ENCODE measurements around the gene SEC14L1.

SEC14L1 gene

DNA sequence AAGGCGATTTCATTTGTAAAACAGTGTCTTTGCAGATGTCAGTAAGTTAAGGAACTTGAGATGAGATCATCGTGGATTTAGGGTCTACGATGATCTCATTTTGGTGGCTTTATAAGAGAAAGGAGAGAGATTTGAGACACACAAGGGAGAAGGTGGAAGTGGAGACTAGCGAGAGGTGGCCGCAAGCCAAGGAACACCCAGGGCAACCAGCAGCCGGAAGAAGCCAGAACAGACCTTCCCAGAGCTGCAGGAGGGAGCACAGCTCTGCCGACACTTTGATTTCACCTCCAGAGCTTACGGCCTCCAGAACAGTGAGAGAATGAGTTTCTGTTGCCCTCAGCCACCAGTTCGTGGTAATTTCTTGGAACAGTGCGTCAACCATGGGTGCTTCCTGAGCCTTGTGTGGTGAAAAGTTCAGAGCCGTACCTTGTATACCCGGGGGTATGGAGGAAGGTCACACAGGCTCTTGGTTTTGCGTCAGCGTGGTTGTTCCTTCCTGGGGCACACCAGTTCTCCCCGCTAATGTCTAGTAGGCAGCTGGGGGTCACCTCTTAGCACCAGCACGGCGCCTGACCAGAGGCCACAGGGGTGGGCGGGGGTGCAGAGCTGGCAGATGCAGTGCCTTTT is 12.9 kb upstream of the SEC14L1 start:
- Histone ChIP-seq H3K4me1 (ENCODE audit: insufficient read depth, low read length) (peaks cover 22% of the 10 kb centered on the region), H2AFZ (ENCODE audit: low read depth, low read length) (peak overlapping the region; percentile 88), H3K9ac (ENCODE audit: low read depth, low read length) (peak overlapping the region; percentile 43)

DNA sequence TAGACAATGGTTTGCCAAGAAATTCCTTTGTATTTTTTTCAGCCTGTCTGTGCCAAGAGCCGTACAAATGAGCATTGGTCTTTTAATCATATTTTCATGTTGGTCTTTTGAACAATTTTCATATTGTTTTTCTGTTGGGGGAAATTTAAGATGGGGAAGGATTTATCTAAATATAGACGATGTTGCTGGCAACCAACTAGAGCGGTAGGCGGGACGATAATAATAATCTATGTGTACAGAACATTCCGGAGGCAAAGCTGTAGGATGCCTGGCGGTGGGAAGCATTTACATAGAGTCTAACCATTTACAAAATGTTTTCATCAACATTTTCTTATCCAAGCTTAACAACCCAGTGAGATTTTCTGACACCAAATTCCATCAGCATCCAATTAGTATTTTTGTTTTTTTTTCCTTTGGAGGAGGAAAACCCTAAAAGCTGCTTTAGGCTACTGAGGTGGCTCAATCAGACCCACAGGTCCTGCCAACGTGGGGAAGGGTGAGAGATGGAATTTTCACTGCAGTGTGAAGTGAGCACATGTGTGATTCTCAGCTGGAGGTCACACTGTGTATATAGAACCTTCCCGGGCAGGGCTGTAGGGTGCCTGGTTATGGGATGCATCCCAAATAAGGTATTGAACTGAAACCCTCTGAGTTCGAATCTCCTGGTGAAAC is 11.7 kb upstream of the SEC14L1 start:
- ATAC-seq (ENCODE audit: insufficient read depth, low read depth) = no peak
- H3K36me3 ChIP-seq (ENCODE audit: insufficient read depth, low read length) = no peaks in the 10 kb centered on the region
- no peaks in the 10 kb centered on the region for H3K27me3 ChIP-seq (ENCODE audit: insufficient read depth, low read length, poor library complexity)
- H3K4me3 ChIP-seq (ENCODE audit: low read depth in 1 of 2, low read length in 2 of 2) = no peak overlapping the region
- DNase-seq = no peak
- no peak overlapping the region; the same call in 1 of the 2 replicates for H3K9ac ChIP-seq (ENCODE audit: low read depth, low read length)
- H3K79me2 ChIP-seq (ENCODE audit: insufficient read depth, low read length) = no peaks in the 10 kb centered on the region
- 0 out of 2 replicates have a peak overlapping the region, but pooled peaks have one; percentile 61 for H3K4me2 ChIP-seq (ENCODE audit: insufficient read depth, low read length)
- peaks cover 22% of the 10 kb centered on the region for H3K4me1 ChIP-seq (ENCODE audit: insufficient read depth, low read length)
- no peaks in the 10 kb centered on the region for H3K9me3 ChIP-seq (ENCODE audit: insufficient read depth, low read length, severe bottlenecking)
- no peak for TF ChIP-seq EZH2 (IDR thresholded peaks at IDR 0.05; ENCODE audit: borderline replicate concordance, low read depth, low read length, severe bottlenecking)
- H4K20me1 ChIP-seq (ENCODE audit: insufficient read depth, low read length) = no peaks in the 10 kb centered on the region
- no peak overlapping the region for H2AFZ ChIP-seq (ENCODE audit: low read depth, low read length)
- H3K27ac ChIP-seq (ENCODE audit: low read length) = no peak overlapping the region

More for the DNA sequence above, 12.9 kb upstream of the SEC14L1 start:
- Histone ChIP-seq H3K9me3 (ENCODE audit: insufficient read depth, low read length, severe bottlenecking) (no peaks in the 10 kb centered on the region), H3K36me3 (ENCODE audit: insufficient read depth, low read length) (no peaks in the 10 kb centered on the region), H3K79me2 (ENCODE audit: insufficient read depth, low read length) (no peaks in the 10 kb centered on the region), H3K4me3 (ENCODE audit: low read depth in 1 of 2, low read length in 2 of 2) (peak overlapping the region in 1 of 2 experiments; percentile 49; a peak in 2 of 4 replicates), H4K20me1 (ENCODE audit: insufficient read depth, low read length) (no peaks in the 10 kb centered on the region), H3K4me2 (ENCODE audit: insufficient read depth, low read length) (peak overlapping the region; percentile 61), H3K27me3 (ENCODE audit: insufficient read depth, low read length, poor library complexity) (no peaks in the 10 kb centered on the region), H3K27ac (ENCODE audit: low read length) (peak overlapping the region; percentile 77)
- TF ChIP-seq EZH2 (IDR thresholded peaks at IDR 0.05; ENCODE audit: borderline replicate concordance, low read depth, low read length, severe bottlenecking) = no peak
- TF ChIP-seq, protein P1, sequence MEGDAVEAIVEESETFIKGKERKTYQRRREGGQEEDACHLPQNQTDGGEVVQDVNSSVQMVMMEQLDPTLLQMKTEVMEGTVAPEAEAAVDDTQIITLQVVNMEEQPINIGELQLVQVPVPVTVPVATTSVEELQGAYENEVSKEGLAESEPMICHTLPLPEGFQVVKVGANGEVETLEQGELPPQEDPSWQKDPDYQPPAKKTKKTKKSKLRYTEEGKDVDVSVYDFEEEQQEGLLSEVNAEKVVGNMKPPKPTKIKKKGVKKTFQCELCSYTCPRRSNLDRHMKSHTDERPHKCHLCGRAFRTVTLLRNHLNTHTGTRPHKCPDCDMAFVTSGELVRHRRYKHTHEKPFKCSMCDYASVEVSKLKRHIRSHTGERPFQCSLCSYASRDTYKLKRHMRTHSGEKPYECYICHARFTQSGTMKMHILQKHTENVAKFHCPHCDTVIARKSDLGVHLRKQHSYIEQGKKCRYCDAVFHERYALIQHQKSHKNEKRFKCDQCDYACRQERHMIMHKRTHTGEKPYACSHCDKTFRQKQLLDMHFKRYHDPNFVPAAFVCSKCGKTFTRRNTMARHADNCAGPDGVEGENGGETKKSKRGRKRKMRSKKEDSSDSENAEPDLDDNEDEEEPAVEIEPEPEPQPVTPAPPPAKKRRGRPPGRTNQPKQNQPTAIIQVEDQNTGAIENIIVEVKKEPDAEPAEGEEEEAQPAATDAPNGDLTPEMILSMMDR (IDR thresholded peaks at IDR 0.05; ENCODE audit: borderline replicate concordance, extremely low read depth, low read length, poor library complexity, severe bottlenecking) = no peak
- ATAC-seq (ENCODE audit: insufficient read depth, low read depth) (peak; percentile 94), DNase-seq (peak; percentile 81)

DNA sequence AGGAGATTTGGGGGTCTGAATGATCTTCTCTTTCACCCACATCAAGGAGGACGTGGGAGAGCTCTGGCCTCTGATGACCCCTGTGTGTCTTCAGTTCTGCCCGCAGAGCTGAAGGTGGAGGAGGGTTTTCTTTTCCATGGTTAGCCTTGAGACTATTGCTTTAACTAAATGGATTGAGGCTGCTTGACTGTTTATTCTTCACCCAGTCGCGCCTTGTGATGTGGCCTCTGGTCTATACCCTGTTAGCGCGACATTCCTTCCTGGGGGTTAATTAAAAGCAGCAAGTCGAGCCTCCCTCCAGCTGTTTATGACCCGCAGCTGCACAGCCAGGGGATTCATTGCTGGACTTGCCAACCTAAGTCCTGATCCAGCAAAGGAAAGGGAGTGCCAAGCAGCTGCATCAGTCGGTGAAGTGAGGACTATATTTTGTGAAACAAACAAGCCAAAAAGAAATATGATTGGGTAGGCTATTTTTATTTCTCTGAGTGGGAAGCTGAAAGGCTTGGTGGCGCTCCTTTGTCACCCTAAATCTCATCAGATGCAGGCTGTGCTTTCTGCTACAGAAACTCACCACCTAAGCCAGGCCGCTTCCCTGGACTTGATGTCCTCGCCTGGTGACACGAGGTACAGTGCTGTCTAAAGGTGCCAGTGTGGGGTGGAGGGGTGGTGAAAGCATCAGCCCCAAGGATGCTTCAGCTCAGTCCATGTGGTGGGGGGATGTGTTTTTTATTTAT is 11.0 kb upstream of the SEC14L1 start:
- ATAC-seq (ENCODE audit: insufficient read depth, low read depth) (no peak), DNase-seq (no peak)
- Histone ChIP-seq H3K36me3 (ENCODE audit: insufficient read depth, low read length) (no peaks in the 10 kb centered on the region), H3K9ac (ENCODE audit: low read depth, low read length) (no peak overlapping the region), H3K79me2 (ENCODE audit: insufficient read depth, low read length) (no peaks in the 10 kb centered on the region), H3K4me3 (ENCODE audit: low read depth in 1 of 2, low read length in 2 of 2) (no peak overlapping the region), H3K4me1 (ENCODE audit: insufficient read depth, low read length) (peaks cover 22% of the 10 kb centered on the region), H3K4me2 (ENCODE audit: insufficient read depth, low read length) (no peak overlapping the region), H2AFZ (ENCODE audit: low read depth, low read length) (no peak overlapping the region), H3K27ac (ENCODE audit: low read length) (no peak overlapping the region), H3K9me3 (ENCODE audit: insufficient read depth, low read length, severe bottlenecking) (no peaks in the 10 kb centered on the region), H4K20me1 (ENCODE audit: insufficient read depth, low read length) (no peaks in the 10 kb centered on the region), H3K27me3 (ENCODE audit: insufficient read depth, low read length, poor library complexity) (no peaks in the 10 kb centered on the region)
- TF ChIP-seq, protein P1 (IDR thresholded peaks at IDR 0.05; ENCODE audit: borderline replicate concordance, extremely low read depth, low read length, poor library complexity, severe bottlenecking) = no peak
- no peak for TF ChIP-seq EZH2 (IDR thresholded peaks at IDR 0.05; ENCODE audit: borderline replicate concordance, low read depth, low read length, severe bottlenecking)

DNA sequence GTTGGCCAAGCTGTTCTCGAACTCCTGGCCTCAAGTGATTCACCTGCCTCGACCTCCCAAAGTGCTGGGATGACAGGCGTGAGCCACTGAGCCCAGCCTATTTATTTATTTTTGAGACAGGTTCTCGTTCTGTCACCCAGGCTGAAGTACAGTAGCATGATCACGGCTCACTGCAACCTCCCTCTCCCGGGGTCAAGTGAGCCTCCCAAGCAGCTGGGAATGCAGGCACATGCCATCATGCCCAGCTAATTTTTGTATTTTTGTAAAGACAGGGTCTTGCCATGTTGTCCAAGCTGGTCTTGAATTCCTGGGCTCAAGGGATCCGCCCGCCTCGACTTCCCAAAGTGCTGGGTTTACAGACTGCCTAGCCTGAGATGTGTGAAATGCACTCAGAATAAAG is 10.2 kb upstream of the SEC14L1 start:
- Histone ChIP-seq H3K4me1 (ENCODE audit: insufficient read depth, low read length) (peaks cover 22% of the 10 kb centered on the region), H3K9ac (ENCODE audit: low read depth, low read length) (no peak overlapping the region), H3K36me3 (ENCODE audit: insufficient read depth, low read length) (no peaks in the 10 kb centered on the region), H2AFZ (ENCODE audit: low read depth, low read length) (no peak overlapping the region), H3K27me3 (ENCODE audit: insufficient read depth, low read length, poor library complexity) (no peaks in the 10 kb centered on the region), H3K9me3 (ENCODE audit: insufficient read depth, low read length, severe bottlenecking) (no peaks in the 10 kb centered on the region), H4K20me1 (ENCODE audit: insufficient read depth, low read length) (no peaks in the 10 kb centered on the region), H3K79me2 (ENCODE audit: insufficient read depth, low read length) (no peaks in the 10 kb centered on the region), H3K27ac (ENCODE audit: low read length) (no peak overlapping the region), H3K4me3 (ENCODE audit: low read depth in 1 of 2, low read length in 2 of 2) (no peak overlapping the region), H3K4me2 (ENCODE audit: insufficient read depth, low read length) (no peak overlapping the region)
- ATAC-seq (ENCODE audit: insufficient read depth, low read depth) (no peak), DNase-seq (no peak)
- TF ChIP-seq, protein P1 (IDR thresholded peaks at IDR 0.05; ENCODE audit: borderline replicate concordance, extremely low read depth, low read length, poor library complexity, severe bottlenecking) = no peak
- no peak for TF ChIP-seq EZH2 (IDR thresholded peaks at IDR 0.05; ENCODE audit: borderline replicate concordance, low read depth, low read length, severe bottlenecking)
